GM19397 (cell line): ENCODE results near the gene RAPGEF2.

Experiments used
- ATAC-seq: cut with Tn5 transposase; IDR thresholded peaks from one replicate; pipeline ENCODE4 v1.9.1; 2021; ENCODE audit warnings: mild to moderate bottlenecking, moderate library complexity; ENCODE audit not compliant: unreplicated experiment

The RAPGEF2 gene

DNA sequence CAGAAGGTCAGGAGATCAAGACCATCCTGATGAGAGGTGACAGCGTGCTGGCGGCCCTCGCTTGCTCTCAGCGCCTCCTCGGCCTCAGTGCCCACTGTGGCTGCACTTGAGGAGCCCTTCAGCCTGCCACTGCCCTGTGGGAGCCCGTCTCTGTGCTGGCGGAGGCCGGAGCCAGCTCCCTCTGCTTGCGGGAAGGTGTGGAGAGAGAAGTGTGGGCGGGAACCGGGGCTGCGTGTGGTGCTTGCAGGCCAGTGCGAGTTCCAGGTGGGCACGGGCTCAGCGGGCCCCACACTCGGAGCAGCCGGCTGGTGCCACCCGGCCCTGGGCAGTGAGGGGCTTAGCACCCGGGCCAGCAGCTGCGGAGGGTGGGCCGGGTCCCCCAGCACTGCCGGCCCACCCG lies 286.9 kb downstream of the RAPGEF2 start:
- no peak for ATAC-seq

DNA sequence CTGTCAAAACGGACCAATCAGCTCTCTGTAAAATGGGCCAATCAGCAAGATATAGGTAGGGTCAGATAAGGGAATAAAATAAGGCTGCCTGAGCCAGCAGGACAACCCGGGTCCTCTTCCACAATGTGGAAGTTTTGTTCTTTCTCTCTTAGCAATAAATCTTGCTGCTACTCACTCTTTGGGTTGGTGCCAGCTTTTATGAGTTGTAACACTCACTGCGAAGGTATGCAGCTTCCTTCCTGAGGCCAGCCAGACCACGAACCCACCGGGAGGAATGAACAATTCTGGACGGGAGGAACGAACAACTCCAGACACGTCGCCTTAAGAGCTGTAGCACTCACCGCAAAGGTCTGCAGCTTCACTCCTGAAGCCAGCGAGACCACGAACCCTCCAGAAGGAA lies 287.8 kb downstream of the RAPGEF2 start:
- no peak for ATAC-seq

DNA sequence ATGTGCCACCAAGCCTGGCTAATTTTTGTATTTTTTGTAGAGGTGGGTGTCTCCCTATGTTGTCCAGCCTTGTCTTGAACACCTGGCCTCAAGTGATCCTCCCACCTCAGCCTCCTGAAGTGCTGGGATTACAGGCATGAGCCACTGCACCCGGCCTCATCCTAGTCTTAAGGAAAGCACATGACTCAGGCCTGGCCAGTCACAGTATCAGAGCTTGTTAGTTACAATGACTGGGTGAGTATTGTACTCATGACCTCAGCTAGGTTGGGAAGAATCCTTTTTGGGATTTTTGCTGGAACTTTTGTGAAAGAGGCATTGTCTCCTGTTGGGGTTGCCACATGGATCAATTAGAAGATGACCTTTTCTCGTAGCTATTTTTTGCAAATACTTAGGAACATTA lies 292.8 kb downstream of the RAPGEF2 start:
- ATAC-seq = no peak

DNA sequence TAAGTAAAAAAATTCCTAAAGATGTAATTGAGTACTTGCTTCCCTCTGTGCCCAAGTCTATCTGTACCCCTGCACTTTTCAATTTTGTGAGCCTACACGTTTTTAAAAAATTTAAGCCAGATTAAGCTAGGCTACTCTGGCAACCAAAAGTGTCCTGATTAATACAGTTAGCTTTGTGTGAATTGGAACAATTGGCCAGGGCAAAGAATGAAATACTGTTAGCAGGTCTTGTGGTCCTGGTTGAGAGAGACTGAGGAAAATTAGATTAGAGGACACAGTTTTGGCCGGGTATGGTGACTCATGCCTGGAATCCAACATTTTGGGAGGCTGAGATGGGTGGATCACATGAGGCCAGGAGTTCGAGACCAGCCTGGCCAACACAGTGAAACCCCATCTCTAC lies 293.3 kb downstream of the RAPGEF2 start:
- ATAC-seq = no peak

DNA sequence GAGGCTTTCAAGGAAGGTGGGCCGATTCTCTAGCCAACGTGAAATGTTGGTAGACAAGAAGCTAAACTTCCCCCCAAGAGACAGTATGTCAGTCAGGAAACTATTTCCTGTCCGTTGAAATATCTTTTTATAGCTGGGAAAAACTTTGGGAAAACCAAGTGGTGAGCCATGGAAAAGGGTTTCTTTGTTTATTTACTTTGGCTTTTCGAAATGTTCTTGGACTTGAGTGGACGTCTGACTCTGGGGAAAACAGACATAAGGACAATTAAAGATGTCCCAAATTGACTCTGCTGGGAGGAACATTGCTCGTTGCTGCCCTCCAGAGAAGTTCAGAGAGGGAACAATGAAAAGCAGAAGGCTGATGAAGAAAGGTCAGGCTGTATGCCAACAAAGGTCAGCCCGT lies 295.4 kb downstream of the RAPGEF2 start:
- no peak for ATAC-seq

DNA sequence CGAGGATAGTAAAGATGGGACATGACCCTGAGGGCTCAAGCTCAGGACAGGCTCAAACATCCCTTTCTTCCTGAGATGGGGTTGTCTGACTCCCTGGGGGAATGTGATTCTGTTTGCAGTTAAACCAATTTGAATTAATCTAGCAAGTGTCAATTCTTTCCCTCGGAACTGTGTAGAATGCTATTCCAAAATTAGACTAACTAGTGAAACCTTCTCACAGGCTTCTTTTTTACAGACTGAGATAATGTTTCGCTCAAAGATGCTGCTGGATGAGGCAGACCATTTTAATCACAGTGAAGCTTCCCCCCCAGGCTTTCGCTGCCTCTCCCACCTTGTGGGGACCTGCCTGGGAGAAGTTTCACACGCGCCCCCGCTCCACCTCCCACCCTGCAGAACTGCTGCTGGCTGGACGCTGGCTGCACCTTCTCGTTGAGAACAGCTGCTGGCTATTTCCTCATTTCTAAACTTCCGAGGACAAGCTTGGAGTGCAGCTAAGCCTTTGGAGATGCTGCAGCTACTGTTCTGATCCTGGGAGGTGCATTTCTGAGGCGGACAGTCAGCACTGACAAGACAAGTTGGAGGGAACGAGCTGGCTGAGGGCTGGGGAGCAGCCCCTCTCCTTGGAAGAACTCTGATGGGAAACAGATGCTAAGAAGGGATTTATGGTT lies 297.8 kb downstream of the RAPGEF2 start:
- no peak for ATAC-seq

DNA sequence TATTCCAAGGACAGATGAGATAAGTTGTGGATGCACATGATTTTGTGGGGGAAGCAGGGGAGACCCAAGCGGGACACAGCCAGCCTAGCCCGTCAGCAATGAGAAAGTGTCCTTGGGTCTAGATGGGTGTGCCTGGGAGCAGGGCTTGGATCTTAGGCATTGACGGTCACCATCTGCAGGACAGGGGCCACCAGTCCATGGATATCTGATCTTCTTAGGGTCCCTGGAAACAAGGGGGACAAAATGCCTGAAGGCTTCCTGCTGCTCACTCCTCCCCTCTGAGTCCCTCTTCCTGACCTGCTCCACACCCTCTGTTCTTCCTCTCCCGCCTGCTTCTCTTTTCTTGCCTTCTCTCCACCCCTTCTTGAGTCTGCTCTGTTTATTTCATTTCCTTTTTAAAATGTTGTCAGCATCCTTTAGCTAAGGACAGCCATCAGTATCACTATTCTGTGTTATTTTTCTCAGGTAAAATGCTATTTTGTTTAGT lies 298.4 kb downstream of the RAPGEF2 start:
- ATAC-seq = no peak

DNA sequence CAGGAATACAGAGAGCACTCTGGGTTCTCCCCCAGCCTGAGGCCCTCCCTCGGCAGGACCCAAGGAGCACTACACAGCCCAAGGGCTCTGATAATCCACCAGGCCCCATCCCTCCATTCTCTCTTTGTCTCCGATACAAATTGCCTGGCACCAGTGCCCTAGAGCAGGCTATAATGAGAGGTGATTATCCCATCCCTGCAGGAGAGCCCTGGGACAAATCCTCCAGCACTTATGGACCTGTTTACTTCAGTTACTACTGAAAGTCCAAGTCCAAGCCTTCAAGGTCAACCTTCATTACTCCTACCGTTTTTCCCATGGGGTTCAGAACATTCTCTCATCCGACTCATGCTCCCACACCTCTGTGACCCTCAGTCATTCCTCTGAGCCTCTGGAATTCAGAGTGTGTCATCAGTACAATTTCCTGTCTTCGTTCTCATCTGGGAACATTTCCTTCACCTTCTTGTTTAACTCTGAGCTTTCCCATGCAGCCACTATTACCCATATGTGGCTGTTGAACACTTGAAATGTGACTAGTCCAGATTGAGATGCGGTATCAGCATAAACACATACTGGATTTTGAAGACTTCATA lies 299.0 kb downstream of the RAPGEF2 start:
- no peak for ATAC-seq
